Heart right ventricle (tissue), 16 donors: Measurements from ENCODE around the gene CYBRD1. TPM values are rescaled to one million over a fixed set of nuclear protein-coding genes. Genes with fewer than 3 reads are reported as not detected.
"Not testable (repeated sequence)": the region's sequence is repeated elsewhere in the genome, so short reads cannot be mapped to it uniquely, and the experiment has no call there.

Source experiments
- ATAC-seq, 8 donors: fragments of 200-7000 bp; cut with Tn5 transposase; one replicate each; pipeline ENCODE4 v1.9.1; 2020; ENCODE audit warnings: mild to moderate bottlenecking in 8 of 8, moderate library complexity in 8 of 8, moderate number of reproducible peaks in 1 of 8
- DNase-seq, 2 donors: peaks; one replicate each; pipeline ENCODE4 v3.0.0-alpha.2; 2020
- H3K27ac ChIP-seq, 10 donors: fragments of 200-600 bp; sonication (generic) in 2 of 10; one replicate each; pipeline versions ENCODE4 v1.5.0 to v1.8.0; 2020 to 2022; ENCODE audit warnings: mild to moderate bottlenecking in 3 of 10
- H3K27me3 ChIP-seq, 7 donors: fragments of 200-600 bp; one replicate each; pipeline ENCODE4 v1.8.0; 2021 to 2022; ENCODE audit warnings: mild to moderate bottlenecking in 2 of 7
- H3K36me3 ChIP-seq, 9 donors: fragments of 200-600 bp; sonication (generic) in 1 of 9; one replicate each; pipeline versions ENCODE4 v1.5.0 to v1.8.0; 2020 to 2022; ENCODE audit warnings: mild to moderate bottlenecking in 2 of 9
- H3K4me1 ChIP-seq, 9 donors: fragments of 200-600 bp; sonication (generic) in 1 of 9; one replicate each; pipeline versions ENCODE4 v1.5.0 to v1.8.0; 2020 to 2022; ENCODE audit warnings: mild to moderate bottlenecking in 4 of 9
- H3K4me3 ChIP-seq, 10 donors: fragments of 200-600 bp; sonication (generic) in 2 of 10; one replicate each; pipeline versions ENCODE4 v1.5.0 to v1.8.0; 2020 to 2022; ENCODE audit warnings: mild to moderate bottlenecking in 7 of 10, moderate library complexity in 2 of 10
- H3K9me3 ChIP-seq, 11 donors: fragments of 200-600 bp in 10 of 11; sonication (generic) in 2 of 11; one replicate each; pipeline versions ENCODE4 v1.5.0 to v1.8.0; 2013 to 2022; ENCODE audit warnings: mild to moderate bottlenecking in 2 of 11, control low read depth in 1 of 11, moderate library complexity in 1 of 11
- CTCF ChIP-seq, 9 donors: fragments of 200-600 bp; sonication (generic) in 2 of 9; IDR thresholded peaks; one replicate each; pipeline versions ENCODE4 v1.5.0 to v1.8.0; 2021 to 2022; ENCODE audit warnings: antibody characterized with exemption in 9 of 9, mild to moderate bottlenecking in 5 of 9, moderate library complexity in 1 of 9
- WGBS, 2 donors: extraction: QIAGEN DNeasy Blood & Tissue Kit; methylation state at CpG; one replicate each; pipeline ENCODE4 v1.1.7; 2013; ENCODE audit warnings: inconsistent platforms in 1 of 2; 5-methylcytosine and 5-hydroxymethylcytosine counted together
- intact Hi-C, 10 donors: fragments of 100-400 bp; cut with DNase I; formaldehyde crosslinking; loops; one replicate each; pipeline versions ENCODE4 v1.11.1 to v1.14.2; 2022
- polyA plus RNA-seq, 2 donors: library from polyadenylated mRNA; stranded (reverse); fragments of 200-250 nt; gene quantifications; one replicate each; pipeline ENCODE4 v1.2.3, GENCODE V29; 2013
- total RNA-seq, 10 donors: library from RNA; stranded (reverse); fragmentation: NEBNext Ultra II Directional in 3 of 10; extraction: Animal tissue kit (Norgen Biotek cat#: 25700) in 3 of 10; gene quantifications; one replicate each; pipeline versions ENCODE4 v1.2.1 to v1.2.4, GENCODE V29; 2021 to 2023
- donor health status: Arrhythmogenic right ventricular cardiomyopathy.
- donor health status: ischemic (EF 13 %, LVEDD 7.1; RV severe dilation, severe dysfunction).
- donor health status: healthy with polysubstance abuse.
- donor health status: DM: no; HTN: yes; CAD: no.
- donor health status: DM: no; HTN: no; CAD: no.
- donor health status: ischemic (EF 25% LVEDD 6.9; RV normal size, moderate dysfunction).
- donor health status: ischemic (EF 25% LVEDD 5.7; RV mildly dilated, moderate dysfunction).
- donor health status: healthy.
- donor health status: DM: yes; HTN: yes; CAD: no.
- donor health status: Ischemic cardiomyopathy.
- donor health status: ischemic (EF 35%, LVEDD 5.7; RV mildly dilated, moderate dysfunction).
- donor health status: nonischemic (EF 11% LVEDD 7.7; RV severe dilation, severe dysfunction).
- donor health status: DM: yes; HTN: yes; CAD: no.
- donor health status: PGD.
- donor health status: ischemic (EF 29% LVEDD 5.4; RV normal size, mild dysfunction).
- donor health status: nonischemic (EF 23%, LVEDD 6.1; RV moderate dilation, normal function).

CYBRD1 gene
- total and polyA plus RNA-seq, 12 donors, result 26.1 to 67.5 (median 44.5) TPM

DNA sequence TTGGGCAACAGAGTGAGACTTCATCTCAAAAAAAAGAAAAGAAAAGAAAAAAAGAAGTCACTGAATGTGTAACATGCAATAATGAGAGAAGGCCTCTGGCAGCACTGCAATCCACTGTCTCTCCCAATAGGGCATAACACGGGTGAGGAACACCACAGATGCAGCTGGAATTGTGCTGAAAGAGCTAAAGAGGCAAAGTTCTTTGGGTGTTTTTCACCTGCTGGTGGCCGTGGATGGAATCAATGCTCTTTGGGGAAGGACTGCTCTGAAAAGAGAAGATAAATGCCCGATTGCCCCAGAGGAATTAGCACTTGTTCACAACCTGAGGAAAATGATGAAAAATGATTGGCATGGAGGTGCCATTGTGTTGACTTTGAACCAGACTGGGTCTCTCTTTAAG lies 31.0 kb upstream of the CYBRD1 start:
- no peak for ATAC-seq
- WGBS, 2 donors, result 86 to 91% methylated on average over 3 of the region's 3 CpGs
- Histone ChIP-seq H3K27me3 (no peaks in the 10 kb centered on the region), H3K4me1 (no peaks in the 10 kb centered on the region), H3K36me3 (no peaks in the 10 kb centered on the region), H3K27ac (no peak overlapping the region), H3K4me3 (no peak overlapping the region), H3K9me3 (peaks cover 0 to 9% (median 0%) of the 10 kb centered on the region in 11 donors)
- DNase-seq, result no peak
- intact Hi-C loops, result no loop called here
- TF ChIP-seq CTCF (IDR thresholded peaks at IDR 0.05), result no peak

DNA sequence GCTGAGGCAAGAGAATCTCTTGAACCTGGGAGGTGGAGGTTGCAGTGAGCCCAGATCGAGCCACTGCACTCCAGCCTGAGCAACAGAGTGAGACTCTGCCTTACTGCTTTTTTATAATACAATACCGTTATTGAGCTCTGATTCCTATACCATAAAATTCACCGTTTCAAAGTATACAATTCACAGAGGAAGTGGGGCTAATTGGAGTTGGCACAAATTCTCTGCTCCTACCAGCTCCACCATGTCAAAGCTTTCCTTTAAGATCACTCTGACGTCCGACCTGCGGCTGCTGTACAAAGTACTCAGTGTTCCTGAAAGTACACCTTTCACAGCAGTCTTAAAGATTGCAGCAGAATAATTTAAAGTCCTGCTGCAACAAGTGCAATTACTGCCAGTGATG lies 29.6 kb upstream of the CYBRD1 start:
- H3K4me3 ChIP-seq, result no peak overlapping the region
- H3K36me3 ChIP-seq, result no peaks in the 10 kb centered on the region
- 76 to 82% methylated on average over 6 of the region's 6 CpGs for WGBS, 2 donors
- no peaks in the 10 kb centered on the region for H3K4me1 ChIP-seq
- no peaks in the 10 kb centered on the region for H3K27me3 ChIP-seq
- DNase-seq, result no peak
- H3K9me3 ChIP-seq, result peaks cover 0 to 12% (median 0%) of the 10 kb centered on the region in 11 donors
- no peak for ATAC-seq
- no peak for TF ChIP-seq CTCF (IDR thresholded peaks at IDR 0.05)
- intact Hi-C loops, result no loop called here
- H3K27ac ChIP-seq, result no peak overlapping the region

DNA sequence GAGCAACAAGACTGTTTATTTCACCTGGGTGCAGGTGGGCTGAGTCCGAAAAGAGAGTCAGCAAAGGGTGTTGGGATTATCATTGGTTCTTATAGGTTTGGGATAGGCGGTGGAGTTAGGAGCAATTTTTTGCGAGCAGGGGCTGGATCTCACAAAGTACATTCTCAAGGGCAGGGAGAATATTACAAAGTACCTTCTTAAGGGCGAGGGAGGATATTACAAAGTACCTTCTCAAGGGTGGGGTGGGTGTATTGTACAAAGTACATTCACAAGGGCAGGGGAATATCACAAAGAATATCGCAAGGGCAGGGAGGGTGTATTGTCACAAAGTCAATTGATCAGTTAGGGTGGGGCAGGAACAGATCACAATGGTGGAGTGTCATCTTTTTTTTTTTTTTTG lies 24.6 kb upstream of the CYBRD1 start:
- H3K27ac ChIP-seq, intact Hi-C loops, H3K9me3 ChIP-seq, DNase-seq, H3K27me3 ChIP-seq, ATAC-seq, H3K4me3 ChIP-seq, H3K4me1 ChIP-seq, H3K36me3 ChIP-seq: not testable (repeated sequence)
- 87 to 97% methylated on average over 5 of the region's 5 CpGs for WGBS, 2 donors

DNA sequence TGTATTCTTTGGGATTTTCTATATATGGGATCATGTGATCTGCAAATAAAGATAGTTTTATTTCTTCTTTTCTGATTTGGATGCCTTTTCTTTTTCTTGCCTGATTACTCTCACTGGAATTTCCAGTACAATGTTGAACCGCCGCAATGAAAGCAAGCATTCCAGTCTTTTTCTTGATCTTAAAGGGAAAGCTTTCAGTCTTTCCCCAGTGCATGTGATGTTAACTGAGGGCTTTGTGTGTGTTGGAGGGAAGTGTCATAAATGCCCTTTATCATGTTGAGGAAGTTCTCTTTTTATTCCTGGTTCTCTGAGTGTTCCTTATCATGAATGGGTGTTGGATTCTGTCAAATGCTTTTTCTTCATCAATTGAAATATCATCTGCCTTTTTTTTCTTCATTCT lies 16.9 kb upstream of the CYBRD1 start:
- ATAC-seq (no peak), DNase-seq (no peak)
- H3K27ac ChIP-seq, result no peak overlapping the region
- TF ChIP-seq CTCF (IDR thresholded peaks at IDR 0.05), result no peak
- H3K4me1 ChIP-seq, result no peaks in the 10 kb centered on the region
- H3K4me3 ChIP-seq, result no peak overlapping the region
- peaks cover 0 to 9% (median 0%) of the 10 kb centered on the region in 11 donors for H3K9me3 ChIP-seq
- no peaks in the 10 kb centered on the region for H3K36me3 ChIP-seq
- no peaks in the 10 kb centered on the region for H3K27me3 ChIP-seq
- 11 to 20% methylated on average over 2 of the region's 2 CpGs for WGBS, 2 donors
- intact Hi-C loops, result no loop called here

GRCh38 chr2:171509945-171510731 lies 12.1 kb upstream of the CYBRD1 start:
- TF ChIP-seq CTCF (IDR thresholded peaks at IDR 0.05), result no peak
- no peaks in the 10 kb centered on the region for H3K36me3 ChIP-seq
- H3K27ac ChIP-seq, result no peak overlapping the region
- DNase-seq, result no peak
- H3K27me3 ChIP-seq, result no peaks in the 10 kb centered on the region
- H3K9me3 ChIP-seq, result no peaks in the 10 kb centered on the region
- ATAC-seq, result no peak
- no peak overlapping the region for H3K4me3 ChIP-seq
- WGBS, 2 donors, result 86 to 95% methylated on average over 9 of the region's 9 CpGs
- H3K4me1 ChIP-seq, result peaks cover 0 to 6% (median 5%) of the 10 kb centered on the region in 9 donors
- intact Hi-C loops, result no loop called here
